Mesenchymal stem cell (in vitro differentiated cells and primary cell): ENCODE data around the gene C16orf54.
A peak's percentile ranks its signal among the peaks of the same experiment; 100 is the strongest.
"Not testable (repeated sequence)": the region's sequence is repeated elsewhere in the genome, so short reads cannot be mapped to it uniquely, and the experiment has no call there.

Experiments used
- DNase-seq: peaks from one replicate; pipeline ENCODE4 v3.0.0-alpha.2; 2013
- H2AFZ ChIP-seq: one replicate; pipeline ENCODE4 v1.6.1; 2013; ENCODE audit warnings: low read depth, mild to moderate bottlenecking, control low read depth, inconsistent platforms, low read length, moderate library complexity
- H2AK5ac ChIP-seq: 2 replicates; pipeline ENCODE4 v1.6.1; 2013; ENCODE audit warnings: low read length, moderate library complexity, mild to moderate bottlenecking, inconsistent platforms; ENCODE audit not compliant: severe bottlenecking
- H2BK120ac ChIP-seq: one replicate; pipeline ENCODE4 v1.6.1; 2013; ENCODE audit warnings: low read depth, mild to moderate bottlenecking, inconsistent platforms, low read length, moderate library complexity
- H2BK12ac ChIP-seq, 2 experiments: one replicate each; pipeline ENCODE4 v1.6.1; 2013; ENCODE audit warnings: inconsistent platforms in 2 of 2, low read length in 2 of 2, mild to moderate bottlenecking in 2 of 2, moderate library complexity in 2 of 2, control low read depth in 1 of 2
- H2BK15ac ChIP-seq: one replicate; pipeline ENCODE4 v1.6.1; 2013; ENCODE audit warnings: mild to moderate bottlenecking, low read depth, inconsistent platforms; ENCODE audit not compliant: poor library complexity, severe bottlenecking
- H2BK5ac ChIP-seq: 2 replicates; pipeline ENCODE4 v1.6.1; 2013; ENCODE audit warnings: low read depth, mild to moderate bottlenecking, low read length, control low read depth, inconsistent platforms; ENCODE audit not compliant: poor library complexity, severe bottlenecking
- H3K14ac ChIP-seq, 2 experiments: one replicate each; pipeline ENCODE4 v1.6.1; 2013; ENCODE audit warnings: inconsistent platforms in 2 of 2, low read length in 2 of 2, control low read depth in 1 of 2, mild to moderate bottlenecking in 1 of 2, moderate library complexity in 1 of 2
- H3K18ac ChIP-seq, 2 experiments: one replicate each; pipeline ENCODE4 v1.6.1; 2013; ENCODE audit warnings: inconsistent platforms in 2 of 2, low read length in 2 of 2, control low read depth in 1 of 2, low read depth in 1 of 2, mild to moderate bottlenecking in 1 of 2
- H3K23ac ChIP-seq, 2 experiments: one replicate each; pipeline ENCODE4 v1.6.1; 2013; ENCODE audit warnings: inconsistent platforms in 2 of 2, low read length in 2 of 2, mild to moderate bottlenecking in 2 of 2, moderate library complexity in 2 of 2, control low read depth in 1 of 2
- H3K27ac ChIP-seq: 2 replicates; pipeline ENCODE4 v1.5.1; 2013; ENCODE audit warnings: mild to moderate bottlenecking, moderate library complexity, low read length, control low read depth, inconsistent platforms; ENCODE audit not compliant: poor library complexity, severe bottlenecking
- H3K27me3 ChIP-seq, 2 experiments: 2 replicates each; pipeline versions ENCODE4 v1.6.1 to v1.7.0; 2013; ENCODE audit warnings: low read length in 2 of 2, mild to moderate bottlenecking in 2 of 2, moderate library complexity in 2 of 2, control low read depth in 1 of 2, inconsistent platforms in 1 of 2; ENCODE audit not compliant: control insufficient read depth in 1 of 2, insufficient read depth in 1 of 2
- H3K36me3 ChIP-seq, 2 experiments: 2 replicates each; pipeline versions ENCODE4 v1.6.1 to v1.7.0; 2013; ENCODE audit warnings: low read length in 2 of 2, control low read depth in 1 of 2, inconsistent platforms in 1 of 2, low read depth in 1 of 2, mild to moderate bottlenecking in 1 of 2; ENCODE audit not compliant: insufficient read depth in 2 of 2, control insufficient read depth in 1 of 2
- H3K4ac ChIP-seq, 2 experiments: one replicate each; pipeline ENCODE4 v1.6.1; 2013; ENCODE audit warnings: inconsistent platforms in 2 of 2, low read length in 2 of 2, mild to moderate bottlenecking in 2 of 2, moderate library complexity in 2 of 2, control low read depth in 1 of 2, low read depth in 1 of 2
- H3K4me1 ChIP-seq: 2 replicates; pipeline ENCODE4 v1.6.1; 2013; ENCODE audit warnings: low read depth, low read length, control low read depth; ENCODE audit not compliant: control insufficient read depth, insufficient read depth
- H3K4me2 ChIP-seq: 2 replicates; pipeline ENCODE4 v1.6.1; 2013; ENCODE audit warnings: low read length, mild to moderate bottlenecking, inconsistent platforms; ENCODE audit not compliant: poor library complexity, severe bottlenecking
- H3K4me3 ChIP-seq, 2 experiments: 2 replicates each; pipeline versions ENCODE4 v1.5.1 to v1.7.0; 2013; ENCODE audit warnings: low read length in 2 of 2, mild to moderate bottlenecking in 2 of 2, control low read depth in 1 of 2, low read depth in 1 of 2; ENCODE audit not compliant: insufficient read depth in 1 of 2
- H3K79me1 ChIP-seq: replicated peaks from 2 replicates; pipeline ENCODE4 v1.6.1; 2013; ENCODE audit warnings: mild to moderate bottlenecking, control low read depth, low read length, inconsistent platforms; ENCODE audit not compliant: poor library complexity, severe bottlenecking
- H3K9ac ChIP-seq: 2 replicates; pipeline ENCODE4 v1.7.0; 2013; ENCODE audit warnings: mild to moderate bottlenecking, low read length, moderate library complexity
- H3K9me3 ChIP-seq: 2 replicates; pipeline ENCODE4 v1.7.0; 2013; ENCODE audit warnings: mild to moderate bottlenecking, low read length; ENCODE audit not compliant: control insufficient read depth
- H4K8ac ChIP-seq: one replicate; pipeline ENCODE4 v1.6.1; 2013; ENCODE audit warnings: inconsistent platforms, mild to moderate bottlenecking, low read length, moderate library complexity
- H4K91ac ChIP-seq: one replicate; pipeline ENCODE4 v1.6.1; 2013; ENCODE audit warnings: mild to moderate bottlenecking, low read length, inconsistent platforms
- WGBS: methylation state at CpG from one replicate; pipeline ENCODE4 v1.1.7; 2013; ENCODE audit warnings: mixed read lengths; 5-methylcytosine and 5-hydroxymethylcytosine counted together

C16orf54 gene

GRCh38 chr16:29760567-29761279, 14.9 kb upstream of the C16orf54 start:
- H2BK120ac ChIP-seq = no peak overlapping the region
- H3K4ac ChIP-seq = no peak overlapping the region
- 71% methylated on average over 8 of the region's 9 CpGs for WGBS
- H3K36me3 ChIP-seq = no peaks in the 10 kb centered on the region
- H3K18ac ChIP-seq = no peak overlapping the region
- peaks cover 8 to 23% of the 10 kb centered on the region in 2 experiments for H3K27me3 ChIP-seq
- H2AK5ac ChIP-seq = no peak overlapping the region
- H3K27ac ChIP-seq = no peak overlapping the region
- H4K91ac ChIP-seq = no peak overlapping the region
- H3K4me1 ChIP-seq = peaks cover 5% of the 10 kb centered on the region
- no peak overlapping the region for H3K23ac ChIP-seq
- no peak overlapping the region for H2BK12ac ChIP-seq
- DNase-seq = no peak
- no peak overlapping the region for H3K9ac ChIP-seq
- no peak overlapping the region for H2BK5ac ChIP-seq
- H3K14ac ChIP-seq = no peak overlapping the region
- no peak overlapping the region for H2AFZ ChIP-seq
- H3K79me1 ChIP-seq = no peaks in the 10 kb centered on the region
- no peak overlapping the region for H3K4me3 ChIP-seq
- H3K9me3 ChIP-seq = no peaks in the 10 kb centered on the region
- no peak overlapping the region for H3K4me2 ChIP-seq
- H4K8ac ChIP-seq = no peak overlapping the region
- no peak overlapping the region for H2BK15ac ChIP-seq

- H3K4ac ChIP-seq = no peak overlapping the region
- H2BK120ac ChIP-seq = no peak overlapping the region
- H3K9ac ChIP-seq = peak overlapping the region; percentile 48
- DNase-seq = peak; percentile 53
- no peaks in the 10 kb centered on the region for H3K36me3 ChIP-seq
- 52% methylated on average over 4 of the region's 6 CpGs for WGBS
- no peak overlapping the region for H2BK12ac ChIP-seq
- no peak overlapping the region for H3K27ac ChIP-seq
- H3K4me1 ChIP-seq = peaks cover 5% of the 10 kb centered on the region
- no peak overlapping the region for H2BK5ac ChIP-seq
- H3K9me3 ChIP-seq = no peaks in the 10 kb centered on the region
- no peak overlapping the region for H4K8ac ChIP-seq
- no peak overlapping the region for H3K14ac ChIP-seq
- H3K23ac ChIP-seq = no peak overlapping the region
- H2AFZ ChIP-seq = peak overlapping the region; percentile 27
- no peak overlapping the region for H2AK5ac ChIP-seq
- H4K91ac ChIP-seq = no peak overlapping the region
- H2BK15ac ChIP-seq = no peak overlapping the region
- no peak overlapping the region for H3K4me3 ChIP-seq
- no peak overlapping the region for H3K4me2 ChIP-seq
- H3K18ac ChIP-seq = peak overlapping the region in 1 of 2 experiments; percentile 12
- H3K27me3 ChIP-seq = peaks cover 0 to 6% of the 10 kb centered on the region in 2 experiments
- no peaks in the 10 kb centered on the region for H3K79me1 ChIP-seq
These were observed 12.2 kb upstream of the C16orf54 start for GRCh38 chr16:29757950-29758466.

- H3K27me3 ChIP-seq, H4K8ac ChIP-seq, H4K91ac ChIP-seq, H2BK120ac ChIP-seq, DNase-seq, H2BK5ac ChIP-seq, H3K4me3 ChIP-seq, H2AK5ac ChIP-seq, H2BK15ac ChIP-seq, H2AFZ ChIP-seq, H3K4me1 ChIP-seq, H3K4me2 ChIP-seq, H3K9ac ChIP-seq, H3K14ac ChIP-seq, H3K23ac ChIP-seq, H3K27ac ChIP-seq, H3K36me3 ChIP-seq, H3K4ac ChIP-seq, H3K79me1 ChIP-seq, H3K18ac ChIP-seq, H2BK12ac ChIP-seq, H3K9me3 ChIP-seq: not testable (repeated sequence)
- WGBS = 87% methylated on average over 8 of the region's 8 CpGs
These were observed 11.3 kb upstream of the C16orf54 start for GRCh38 chr16:29757086-29757485.

GRCh38 chr16:29756654-29757053, 10.9 kb upstream of the C16orf54 start:
- Histone ChIP-seq H3K4ac (no peak overlapping the region), H3K9ac (no peak overlapping the region), H3K79me1 (no peaks in the 10 kb centered on the region), H3K18ac (no peak overlapping the region), H2BK15ac (no peak overlapping the region), H4K8ac (no peak overlapping the region), H3K9me3 (no peaks in the 10 kb centered on the region), H2BK120ac (no peak overlapping the region), H3K23ac (no peak overlapping the region), H3K4me3 (no peak overlapping the region), H3K4me1 (peaks cover 5% of the 10 kb centered on the region), H3K27me3 (no peaks in the 10 kb centered on the region), H2BK5ac (no peak overlapping the region), H3K36me3 (no peaks in the 10 kb centered on the region), H4K91ac (no peak overlapping the region), H3K14ac (no peak overlapping the region), H3K4me2 (no peak overlapping the region), H3K27ac (no peak overlapping the region), H2BK12ac (no peak overlapping the region), H2AK5ac (no peak overlapping the region), H2AFZ (no peak overlapping the region)
- WGBS = no CpG with 5 or more reads among the region's 1 CpG
- DNase-seq = peak; percentile 7
